SKM-1 treated with dmso at 0.1 percent for 144 hours (cell line): ENCODE measurements around the gene SPINT1.
A peak's percentile ranks its signal among the peaks of the same experiment; 100 is the strongest.

Experiments used
- DNase-seq: peaks from one replicate; lab custom pipeline; 2025; ENCODE audit not compliant: unreplicated experiment; lab: John Stamatoyannopoulos, UW

SPINT1 gene

GRCh38 chr15:40828447-40829036 lies 15.3 kb upstream of the SPINT1 start, which contains the start of gene PPP1R14D:
Gene PPP1R14D, minus strand, starts transcription at chr15:40828708. Its CDS starts 67 bp downstream, at chr15:40828641.
- no peak for DNase-seq

GRCh38 chr15:40829115-40829514 lies 14.7 kb upstream of the SPINT1 start:
- DNase-seq: no peak

- DNase-seq: no peak
Measured at GRCh38 chr15:40830884-40831283, 13.0 kb upstream of the SPINT1 start.

DNA sequence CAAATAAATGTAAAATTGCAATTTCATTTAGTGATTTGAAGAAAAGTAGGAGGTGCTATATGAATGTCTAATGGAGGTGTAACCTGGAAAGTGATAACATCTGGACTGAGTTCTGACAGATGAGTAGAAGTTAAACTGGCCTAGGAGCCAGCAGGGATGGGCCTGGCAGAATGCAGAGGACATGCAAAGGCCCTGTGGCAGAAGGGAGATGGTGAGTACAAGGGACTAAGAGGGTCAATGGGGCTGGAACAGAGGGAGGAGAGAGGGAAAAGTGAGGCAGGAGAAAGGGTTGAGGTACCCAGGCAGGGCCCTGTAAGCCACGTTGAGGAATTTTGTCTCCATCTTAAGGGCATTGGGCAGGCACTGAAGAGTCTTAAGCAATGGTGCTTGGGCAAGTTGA lies 12.0 kb upstream of the SPINT1 start:
- no peak for DNase-seq

DNA sequence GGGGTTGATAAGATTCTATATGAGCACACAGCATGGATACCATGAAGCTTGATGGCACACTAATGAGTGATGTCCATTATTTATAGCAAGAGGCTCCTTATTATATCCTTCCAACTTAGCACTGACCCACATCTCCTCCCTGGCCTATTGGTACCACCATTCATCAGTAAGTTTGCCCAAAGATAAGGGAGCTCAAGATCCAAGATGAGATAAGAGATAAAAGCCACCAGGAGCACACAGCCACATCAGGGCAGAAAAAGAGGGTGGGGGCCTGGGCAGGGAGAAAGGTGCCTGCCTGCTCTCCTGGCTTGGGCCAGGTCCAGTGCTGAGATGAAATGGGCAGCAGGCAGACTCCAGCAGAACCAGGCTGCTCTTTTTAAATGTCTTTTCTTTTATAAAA lies 10.9 kb upstream of the SPINT1 start:
- no peak for DNase-seq

DNA sequence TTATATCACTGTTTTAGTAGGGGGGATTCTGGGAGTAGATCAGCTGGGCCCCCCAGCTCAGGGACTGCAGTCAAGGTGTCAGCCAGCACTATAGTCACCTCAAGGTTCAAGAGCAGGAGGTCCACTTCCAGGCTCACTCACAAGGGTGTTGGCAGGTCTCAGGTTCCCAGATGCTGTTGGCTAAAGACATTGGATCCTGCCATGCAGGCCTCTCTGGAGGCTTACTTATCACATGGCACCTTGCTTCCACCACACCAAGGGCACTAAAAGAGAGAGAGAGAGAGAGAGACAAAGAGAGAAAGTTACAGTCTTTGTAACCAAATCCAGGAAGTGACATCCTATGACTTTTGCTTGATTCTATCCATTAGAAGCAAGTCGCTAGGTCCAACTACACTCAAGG lies 7.8 kb upstream of the SPINT1 start:
- DNase-seq: no peak

DNA sequence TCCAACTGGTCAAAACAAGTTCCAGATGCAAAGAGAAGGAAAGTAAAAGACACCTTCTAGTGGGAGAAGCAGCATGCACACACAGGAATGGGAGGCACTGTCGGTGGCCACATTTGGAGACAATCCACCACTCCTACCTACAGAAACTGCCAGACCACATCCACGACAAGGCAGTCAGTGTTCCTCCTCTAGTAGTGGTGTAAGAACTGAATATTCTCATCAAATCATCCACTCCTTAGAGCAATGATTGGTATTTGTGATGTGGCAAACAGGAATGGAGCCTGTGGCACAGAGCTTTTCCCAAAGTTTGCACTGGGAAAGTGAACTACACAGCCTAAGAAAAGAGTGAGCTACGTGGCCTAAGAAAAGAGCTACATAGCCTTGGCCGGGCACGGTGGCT lies 5.1 kb upstream of the SPINT1 start:
- no peak for DNase-seq

- DNase-seq: no peak
Measured at GRCh38 chr15:40841741-40842140, 2.1 kb upstream of the SPINT1 start.

DNA sequence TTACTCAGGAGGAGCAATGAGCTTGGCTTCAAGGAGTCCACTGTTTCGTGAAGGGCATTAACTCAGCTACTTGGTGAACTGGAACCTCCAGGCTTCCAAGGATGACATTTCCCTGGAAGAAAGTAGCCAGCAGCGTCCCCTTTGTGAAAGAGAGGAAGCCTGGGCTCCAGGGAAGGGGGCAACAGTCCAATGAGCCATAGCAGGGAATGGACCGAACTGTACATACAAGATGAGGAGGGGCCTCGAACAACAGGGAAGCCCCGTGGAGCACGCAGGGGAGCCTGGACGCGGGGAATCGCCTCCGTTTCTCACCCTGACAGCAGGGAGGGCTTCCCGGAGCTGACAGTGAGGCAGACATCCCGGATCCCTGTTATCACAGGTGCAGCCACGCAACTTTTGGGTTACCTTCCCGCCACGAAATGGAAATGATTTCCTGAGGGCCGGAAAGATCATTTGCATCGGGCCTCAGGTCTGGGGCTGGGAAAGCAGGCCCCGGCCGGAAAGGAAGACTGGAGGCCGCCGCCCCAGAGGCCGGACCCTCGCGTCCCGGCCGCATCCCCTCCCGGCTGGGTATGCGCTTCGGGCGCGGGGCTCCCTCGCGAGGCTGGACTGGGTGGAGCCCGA lies 475 bp upstream of the SPINT1 start:
- DNase-seq: no peak

DNA sequence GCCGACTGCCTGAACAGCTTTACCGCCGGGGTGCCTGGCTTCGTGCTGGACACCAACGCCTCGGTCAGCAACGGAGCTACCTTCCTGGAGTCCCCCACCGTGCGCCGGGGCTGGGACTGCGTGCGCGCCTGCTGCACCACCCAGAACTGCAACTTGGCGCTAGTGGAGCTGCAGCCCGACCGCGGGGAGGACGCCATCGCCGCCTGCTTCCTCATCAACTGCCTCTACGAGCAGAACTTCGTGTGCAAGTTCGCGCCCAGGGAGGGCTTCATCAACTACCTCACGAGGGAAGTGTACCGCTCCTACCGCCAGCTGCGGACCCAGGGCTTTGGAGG lies 815 bp downstream of the SPINT1 start:
- peak; percentile 27 for DNase-seq

GRCh38 chr15:40845036-40845435 lies 1.2 kb downstream of the SPINT1 start:
- no peak for DNase-seq

DNA sequence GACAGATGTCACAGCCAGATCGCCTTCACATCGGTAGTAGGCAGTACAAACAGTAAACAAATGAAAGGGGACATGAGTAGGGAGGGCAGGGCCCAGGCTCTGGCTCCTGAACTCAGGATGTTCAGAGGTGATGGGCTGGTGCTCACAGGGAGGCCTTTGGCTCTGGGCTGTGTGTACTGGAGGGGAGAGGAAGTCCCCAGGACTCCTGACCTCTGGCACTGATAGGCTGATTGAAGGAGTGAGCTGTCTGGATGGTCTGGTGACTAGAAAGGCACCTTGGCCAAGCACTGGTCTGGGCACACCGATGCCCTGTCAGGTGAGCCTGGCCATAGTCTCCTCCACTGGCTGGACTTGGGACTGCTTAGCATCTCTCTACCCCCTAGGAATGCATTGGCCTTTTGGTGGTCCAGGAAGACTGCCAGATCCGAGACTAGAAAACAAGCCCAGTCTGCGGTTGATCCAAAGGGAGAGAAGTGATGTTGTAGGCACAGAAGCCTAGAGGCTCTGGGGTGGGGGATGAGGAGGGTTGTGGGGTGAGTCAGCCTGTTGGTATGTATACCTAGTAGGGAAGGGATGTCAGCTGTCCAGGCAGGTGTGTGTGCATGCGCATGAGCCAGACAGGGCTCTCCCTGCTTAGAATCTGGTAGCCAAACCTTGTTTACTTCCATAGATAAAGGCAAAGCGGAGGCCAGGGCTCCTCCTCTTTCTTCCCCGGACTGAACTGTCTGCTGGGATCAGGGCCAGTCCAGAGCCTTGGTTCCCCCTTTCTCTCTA lies 1.9 kb downstream of the SPINT1 start:
- no peak for DNase-seq

DNA sequence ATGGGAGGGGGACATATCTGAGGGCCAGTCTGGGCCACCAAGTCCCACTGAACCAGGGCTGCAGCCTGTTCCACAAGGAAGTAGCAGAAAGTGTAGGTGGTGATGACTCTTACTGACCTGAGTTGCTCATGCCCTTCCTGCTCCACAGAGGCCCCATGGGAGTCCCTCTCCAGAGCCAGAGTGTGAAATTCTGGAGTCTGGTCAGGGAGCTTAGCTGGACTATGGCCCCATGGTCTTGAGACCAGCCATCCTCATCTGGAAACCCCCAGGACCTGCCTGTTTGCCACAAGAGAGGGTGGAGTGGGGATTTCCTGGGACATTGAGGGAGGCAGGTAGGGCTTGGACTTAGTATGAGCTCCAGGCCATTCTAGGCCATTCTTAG lies 3.0 kb downstream of the SPINT1 start:
- no peak for DNase-seq

DNA sequence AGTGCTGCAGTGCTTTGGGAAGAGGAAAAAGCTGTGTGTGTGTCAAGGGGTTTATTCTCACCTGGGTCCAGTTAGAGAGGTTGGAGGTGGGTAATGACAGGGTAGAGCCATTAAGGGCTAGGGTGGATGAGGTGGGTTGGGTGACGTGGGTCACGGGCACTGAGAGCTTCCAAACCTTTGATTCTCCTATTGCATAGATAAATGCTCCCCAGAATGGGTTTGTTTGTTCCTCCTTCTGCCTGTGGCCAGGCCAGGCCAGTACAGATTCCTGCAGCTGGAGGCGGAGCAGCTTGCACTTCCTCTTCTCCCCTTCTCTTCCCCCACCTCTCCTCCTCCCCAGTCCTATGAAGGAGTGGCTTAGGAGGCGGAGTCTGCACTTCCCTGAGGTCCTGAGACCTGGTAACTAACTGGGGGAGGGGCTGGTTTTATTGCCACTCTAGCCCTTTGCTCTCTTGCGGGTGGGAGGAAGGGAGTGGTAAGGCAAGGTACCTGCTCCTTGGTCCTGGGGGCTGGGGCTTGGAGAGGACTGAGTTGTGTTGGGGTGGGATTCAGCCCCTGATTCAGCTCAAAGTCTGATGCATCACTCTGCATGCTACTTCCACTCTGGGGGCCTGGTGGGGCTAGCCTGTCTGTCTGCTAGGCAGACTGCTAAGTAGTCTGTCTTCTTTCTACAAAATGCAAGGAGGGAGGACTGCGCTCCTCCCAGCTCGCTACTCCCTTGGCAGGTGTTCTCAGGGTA lies 3.5 kb downstream of the SPINT1 start:
- DNase-seq: peak; percentile 99

- no peak for DNase-seq
Measured at GRCh38 chr15:40850576-40851112, 6.8 kb downstream of the SPINT1 start.

- no peak for DNase-seq
Measured at GRCh38 chr15:40852529-40852928, 8.7 kb downstream of the SPINT1 start.

DNA sequence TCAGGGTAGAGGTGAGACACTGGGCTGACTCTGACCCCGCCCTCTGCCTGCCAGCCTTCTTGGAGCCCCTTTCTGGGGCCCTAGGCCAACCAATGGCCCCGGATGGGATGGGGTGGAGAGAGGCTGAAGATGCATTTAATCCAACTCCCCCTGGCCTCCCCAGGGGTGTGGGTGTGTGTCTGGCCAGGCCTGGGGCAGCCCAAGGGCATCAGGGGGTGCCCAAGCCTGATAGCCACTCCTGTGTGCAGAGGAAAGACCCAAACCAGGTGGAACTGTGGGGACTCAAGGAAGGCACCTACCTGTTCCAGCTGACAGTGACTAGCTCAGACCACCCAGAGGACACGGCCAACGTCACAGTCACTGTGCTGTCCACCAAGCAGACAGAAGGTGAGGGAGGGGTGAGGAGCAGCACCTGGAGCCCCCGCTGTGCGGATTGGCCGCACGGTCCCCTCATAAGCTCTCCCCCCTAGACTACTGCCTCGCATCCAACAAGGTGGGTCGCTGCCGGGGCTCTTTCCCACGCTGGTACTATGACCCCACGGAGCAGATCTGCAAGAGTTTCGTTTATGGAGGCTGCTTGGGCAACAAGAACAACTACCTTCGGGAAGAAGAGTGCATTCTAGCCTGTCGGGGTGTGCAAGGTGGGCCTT lies 9.5 kb downstream of the SPINT1 start:
- no peak for DNase-seq

DNA sequence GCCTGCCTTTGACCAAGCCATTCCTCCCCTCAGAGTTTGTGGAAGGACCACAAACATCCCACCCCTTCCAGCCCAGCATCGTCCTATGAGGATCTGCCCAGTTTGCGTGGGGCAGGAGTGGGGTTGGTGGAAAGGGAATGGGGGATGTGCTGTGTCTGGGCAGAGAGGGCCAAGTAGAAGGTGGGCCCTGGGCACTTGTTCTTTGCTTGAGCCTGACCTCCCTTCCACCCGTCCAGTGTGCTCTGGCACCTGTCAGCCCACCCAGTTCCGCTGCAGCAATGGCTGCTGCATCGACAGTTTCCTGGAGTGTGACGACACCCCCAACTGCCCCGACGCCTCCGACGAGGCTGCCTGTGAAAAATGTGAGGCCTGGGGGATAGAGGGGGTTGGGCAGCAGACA lies 10.3 kb downstream of the SPINT1 start:
- no peak for DNase-seq

DNA sequence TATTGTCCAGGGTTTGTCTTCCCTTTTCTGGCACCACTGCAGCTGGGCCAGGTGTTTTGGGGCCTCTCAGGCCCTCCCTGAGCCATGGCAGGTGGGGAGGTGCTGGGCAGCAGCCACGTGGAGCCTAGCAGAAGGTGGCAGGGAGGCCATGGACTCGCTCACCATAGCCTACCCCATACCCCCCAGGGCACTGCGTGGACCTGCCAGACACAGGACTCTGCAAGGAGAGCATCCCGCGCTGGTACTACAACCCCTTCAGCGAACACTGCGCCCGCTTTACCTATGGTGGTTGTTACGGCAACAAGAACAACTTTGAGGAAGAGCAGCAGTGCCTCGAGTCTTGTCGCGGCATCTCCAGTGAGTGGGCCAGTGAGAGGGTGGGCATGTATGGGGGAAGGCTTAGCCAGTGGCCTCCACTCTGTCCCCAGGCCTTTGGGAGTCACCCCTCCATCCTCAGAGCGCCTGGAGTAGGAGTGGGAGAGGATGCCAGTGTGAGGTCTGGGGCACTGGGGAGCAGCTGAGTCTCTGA lies 11.9 kb downstream of the SPINT1 start:
- no peak for DNase-seq

DNA sequence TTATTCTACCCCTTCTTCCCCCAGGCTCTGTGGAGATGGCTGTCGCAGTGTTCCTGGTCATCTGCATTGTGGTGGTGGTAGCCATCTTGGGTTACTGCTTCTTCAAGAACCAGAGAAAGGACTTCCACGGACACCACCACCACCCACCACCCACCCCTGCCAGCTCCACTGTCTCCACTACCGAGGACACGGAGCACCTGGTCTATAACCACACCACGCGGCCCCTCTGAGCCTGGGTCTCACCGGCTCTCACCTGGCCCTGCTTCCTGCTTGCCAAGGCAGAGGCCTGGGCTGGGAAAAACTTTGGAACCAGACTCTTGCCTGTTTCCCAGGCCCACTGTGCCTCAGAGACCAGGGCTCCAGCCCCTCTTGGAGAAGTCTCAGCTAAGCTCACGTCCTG lies 12.9 kb downstream of the SPINT1 start:
- no peak for DNase-seq
